WTC11 (cell line): ENCODE data around the gene LYPD3. TPM values are rescaled to one million over a fixed set of nuclear protein-coding genes. Genes with fewer than 3 reads are reported as not detected.

Experiments used
- ATAC-seq: fragments of 200-7000 bp; cut with Tn5 transposase; 2 replicates; pipeline ENCODE4 v1.10.0; 2021; ENCODE audit warnings: mild to moderate bottlenecking, moderate library complexity
- CTCF ChIA-PET: fragments of 300-600 bp; sonication (Branson Sonifier 250); formaldehyde crosslinking; loops from one replicate; lab custom pipeline; 2021; ENCODE audit warnings: antibody characterized with exemption; lab: Charles Lee
- POLR2A ChIA-PET: fragments of 350-600 bp; sonication (Branson Sonifier 250); formaldehyde crosslinking; loops from one replicate; lab custom pipeline; 2021; ENCODE audit warnings: antibody characterized with exemption; lab: Charles Lee
- DNase-seq: peaks from one replicate; pipeline ENCODE4 v3.0.0; 2021; ENCODE audit warnings: low spot score
- H3K27ac Mint-ChIP-seq: 2 replicates; pipeline ENCODE4 v1.8.0; 2021; ENCODE audit warnings: mixed read lengths
- H3K27me3 Mint-ChIP-seq: 2 replicates; pipeline ENCODE4 v1.8.0; 2021; ENCODE audit warnings: low read depth, mild to moderate bottlenecking, moderate library complexity, mixed read lengths
- H3K36me3 Mint-ChIP-seq: 2 replicates; pipeline ENCODE4 v1.8.0; 2021; ENCODE audit warnings: mixed read lengths
- H3K4me1 Mint-ChIP-seq: 2 replicates; pipeline ENCODE4 v1.8.0; 2022; ENCODE audit warnings: mixed read lengths
- H3K4me3 Mint-ChIP-seq: 2 replicates; pipeline ENCODE4 v1.8.0; 2021; ENCODE audit warnings: mild to moderate bottlenecking, moderate library complexity, mixed read lengths
- H3K9me3 Mint-ChIP-seq: 2 replicates; pipeline ENCODE4 v1.8.0; 2021; ENCODE audit warnings: mixed read lengths
- AR ChIP-seq: fragments of 250-450 bp; sonication (Bioruptor Pico); IDR thresholded peaks from 2 replicates; pipeline ENCODE4 v1.9.0; 2021; ENCODE audit warnings: mild to moderate bottlenecking
- ARID4B ChIP-seq: sonication (generic); formaldehyde crosslinking; IDR thresholded peaks from 2 replicates; pipeline ENCODE4 v1.8.0; 2023; ENCODE audit warnings: missing genetic modification reagents, mild to moderate bottlenecking, borderline replicate concordance
- ATF1 ChIP-seq: sonication (generic); formaldehyde crosslinking; IDR thresholded peaks from 2 replicates; pipeline ENCODE4 v1.8.1; 2023; ENCODE audit warnings: mild to moderate bottlenecking, moderate library complexity, missing genetic modification reagents
- ATF3 ChIP-seq: sonication (generic); formaldehyde crosslinking; conservative IDR thresholded peaks from 2 replicates; pipeline ENCODE4 v1.8.1; 2022; ENCODE audit warnings: mild to moderate bottlenecking, missing genetic modification reagents
- CREM ChIP-seq: sonication (generic); formaldehyde crosslinking; IDR thresholded peaks from 2 replicates; pipeline ENCODE4 v1.8.1; 2022; ENCODE audit warnings: mild to moderate bottlenecking, missing genetic modification reagents, moderate library complexity
- ESRRA ChIP-seq: sonication (generic); formaldehyde crosslinking; IDR thresholded peaks from 2 replicates; pipeline ENCODE4 v1.8.1; 2022; ENCODE audit warnings: mild to moderate bottlenecking, missing genetic modification reagents, borderline replicate concordance
- FOXP1 ChIP-seq: sonication (generic); formaldehyde crosslinking; IDR thresholded peaks from 2 replicates; pipeline ENCODE4 v1.8.0; 2022; ENCODE audit warnings: missing genetic modification reagents, mild to moderate bottlenecking, moderate library complexity, borderline replicate concordance
- GTF2I ChIP-seq: fragments of 250-450 bp; sonication (Bioruptor Pico); conservative IDR thresholded peaks from 2 replicates; pipeline ENCODE4 v1.4.0; 2021; ENCODE audit warnings: mild to moderate bottlenecking
- IRF2 ChIP-seq: sonication (generic); formaldehyde crosslinking; IDR thresholded peaks from 2 replicates; pipeline ENCODE4 v1.8.0; 2022; ENCODE audit warnings: low read depth, missing genetic modification reagents, borderline replicate concordance
- KAT7 ChIP-seq: sonication (generic); formaldehyde crosslinking; IDR thresholded peaks from 2 replicates; pipeline ENCODE4 v1.8.1; 2023; ENCODE audit warnings: missing genetic modification reagents, mild to moderate bottlenecking, borderline replicate concordance
- MAX ChIP-seq: sonication (generic); formaldehyde crosslinking; IDR thresholded peaks from 2 replicates; pipeline ENCODE4 v1.8.0; 2022; ENCODE audit warnings: mild to moderate bottlenecking, missing genetic modification reagents
- PRRX2 ChIP-seq: fragments of 250-450 bp; sonication (Bioruptor Pico); IDR thresholded peaks from 2 replicates; pipeline ENCODE4 v1.8.0; 2021; ENCODE audit warnings: mild to moderate bottlenecking
- SMAD3 ChIP-seq: sonication (generic); formaldehyde crosslinking; IDR thresholded peaks from 2 replicates; pipeline ENCODE4 v1.8.0; 2022; ENCODE audit warnings: missing genetic modification reagents, mild to moderate bottlenecking, borderline replicate concordance
- SOX15 ChIP-seq: fragments of 250-450 bp; sonication (Bioruptor Pico); IDR thresholded peaks from 2 replicates; pipeline ENCODE4 v1.9.0; 2021; ENCODE audit warnings: mild to moderate bottlenecking
- STAT6 ChIP-seq: sonication (generic); formaldehyde crosslinking; conservative IDR thresholded peaks from 2 replicates; pipeline ENCODE4 v1.8.1; 2023; ENCODE audit warnings: mild to moderate bottlenecking, low read depth, missing genetic modification reagents, moderate library complexity
- ZBTB21 ChIP-seq: sonication (generic); formaldehyde crosslinking; IDR thresholded peaks from 2 replicates; pipeline ENCODE4 v1.8.1; 2023; ENCODE audit warnings: mild to moderate bottlenecking, missing genetic modification reagents, borderline replicate concordance
- ZNF416 ChIP-seq: fragments of 250-450 bp; sonication (Bioruptor Pico); IDR thresholded peaks from 2 replicates; pipeline ENCODE4 v1.9.0; 2021; ENCODE audit warnings: mild to moderate bottlenecking, inconsistent platforms
- total RNA-seq: library from RNA; stranded (reverse); gene quantifications from 3 replicates; pipeline ENCODE4 v1.2.3, GENCODE V29; 2021
- TF ChIP-seq, protein P1 (sequence below): sonication (generic); formaldehyde crosslinking; IDR thresholded peaks from 2 replicates; pipeline ENCODE4 v1.8.0; 2022; ENCODE audit warnings: mild to moderate bottlenecking, missing genetic modification reagents
- TF ChIP-seq, protein P2 (sequence below): sonication (generic); formaldehyde crosslinking; IDR thresholded peaks from 2 replicates; pipeline ENCODE4 v1.8.1; 2022; ENCODE audit warnings: mild to moderate bottlenecking, moderate library complexity, missing genetic modification reagents
- TF ChIP-seq, protein P3 (sequence below): sonication (generic); formaldehyde crosslinking; IDR thresholded peaks from 2 replicates; pipeline ENCODE4 v1.8.1; 2022; ENCODE audit warnings: mild to moderate bottlenecking, missing genetic modification reagents, moderate library complexity, borderline replicate concordance

The LYPD3 gene
- total RNA-seq, 1 experiment from 2014 or later: 3.8 TPM

- TF ChIP-seq ARID4B (no peak), STAT6 (no peak), KAT7 (CRISPR knock-in tag) (no peak), SOX15 (no peak), ZNF416 (no peak), IRF2 (no peak)
- TF ChIP-seq, all 79 proteins: peak for 0
These were observed 11.2 kb upstream of the LYPD3 start (continued) for GRCh38 chr19:43476606-43477005.

DNA sequence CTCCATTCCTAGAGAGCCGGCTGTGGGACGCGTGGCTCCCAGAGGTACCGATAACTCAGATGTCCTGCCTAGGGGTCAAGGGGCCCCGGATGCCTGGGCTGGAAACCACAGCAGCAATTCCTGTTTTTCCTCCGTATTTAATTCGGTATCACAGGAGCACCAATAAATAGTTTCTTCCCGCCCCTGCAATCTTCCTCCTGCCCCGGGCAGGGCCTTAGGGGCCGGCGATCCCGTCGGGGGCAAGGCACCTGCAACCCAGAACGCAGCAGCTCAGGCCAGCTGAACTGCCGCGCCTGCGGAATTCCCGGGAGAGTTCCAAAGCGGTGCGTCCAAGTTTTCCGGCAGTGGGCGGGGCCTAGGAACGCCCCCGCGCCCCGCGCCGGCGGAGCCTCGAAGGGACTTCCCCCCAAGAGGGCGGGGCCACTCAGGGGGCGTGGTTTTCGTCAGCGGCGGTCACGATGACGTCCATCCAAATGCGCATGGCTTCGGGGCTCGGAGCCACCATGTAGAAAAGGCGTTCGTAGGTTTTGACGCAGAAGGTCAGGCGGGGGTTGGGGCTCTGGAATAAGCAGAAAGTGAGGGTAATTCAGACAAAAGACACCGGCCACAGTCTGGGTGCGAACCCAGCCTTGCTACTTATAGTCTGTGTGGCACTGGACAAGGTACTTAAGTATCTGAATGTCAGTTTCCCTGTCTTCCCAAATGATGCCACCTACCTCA, 9.7 kb upstream of the LYPD3 start:
- ATAC-seq: peak; percentile 95
- no peaks in the 10 kb centered on the region for H3K9me3 Mint-ChIP-seq
- CTCF ChIA-PET: interaction anchor here (0.5 to 2.6 kb wide), 6 partner anchors 19 to 60 kb away, joined by 3 to 14 read pairs (median 4); no protein-coding TSS in a partner anchor
- H3K4me3 Mint-ChIP-seq: peak overlapping the region; percentile 68
- peak; percentile 99 for DNase-seq
- POLR2A ChIA-PET: interaction anchor here (0.7 kb wide), 1 partner anchor 9 kb away, joined by 3 read pairs; no protein-coding TSS in a partner anchor
- H3K27me3 Mint-ChIP-seq: peaks cover 43% of the 10 kb centered on the region
- peak overlapping the region; percentile 89 for H3K27ac Mint-ChIP-seq
- peaks cover 3% of the 10 kb centered on the region; the same call in 1 of the 2 replicates for H3K4me1 Mint-ChIP-seq
- no peaks in the 10 kb centered on the region for H3K36me3 Mint-ChIP-seq
- peak; percentile 92 for TF ChIP-seq ZBTB21
- no peak for TF ChIP-seq SMAD3 (CRISPR knock-in tag)
- no peak for TF ChIP-seq GTF2I (CRISPR knock-in tag)
- TF ChIP-seq PRRX2 (CRISPR knock-in tag): no peak
- TF ChIP-seq FOXP1 (CRISPR knock-in tag): no peak
- no peak for TF ChIP-seq ATF3
- peak; percentile 66; the same call in 1 of the 2 replicates for TF ChIP-seq CREM (CRISPR knock-in tag)
- peak; percentile 91 for TF ChIP-seq MAX (CRISPR knock-in tag)
- TF ChIP-seq ATF1 (CRISPR knock-in tag): no peak
- TF ChIP-seq, protein P1, sequence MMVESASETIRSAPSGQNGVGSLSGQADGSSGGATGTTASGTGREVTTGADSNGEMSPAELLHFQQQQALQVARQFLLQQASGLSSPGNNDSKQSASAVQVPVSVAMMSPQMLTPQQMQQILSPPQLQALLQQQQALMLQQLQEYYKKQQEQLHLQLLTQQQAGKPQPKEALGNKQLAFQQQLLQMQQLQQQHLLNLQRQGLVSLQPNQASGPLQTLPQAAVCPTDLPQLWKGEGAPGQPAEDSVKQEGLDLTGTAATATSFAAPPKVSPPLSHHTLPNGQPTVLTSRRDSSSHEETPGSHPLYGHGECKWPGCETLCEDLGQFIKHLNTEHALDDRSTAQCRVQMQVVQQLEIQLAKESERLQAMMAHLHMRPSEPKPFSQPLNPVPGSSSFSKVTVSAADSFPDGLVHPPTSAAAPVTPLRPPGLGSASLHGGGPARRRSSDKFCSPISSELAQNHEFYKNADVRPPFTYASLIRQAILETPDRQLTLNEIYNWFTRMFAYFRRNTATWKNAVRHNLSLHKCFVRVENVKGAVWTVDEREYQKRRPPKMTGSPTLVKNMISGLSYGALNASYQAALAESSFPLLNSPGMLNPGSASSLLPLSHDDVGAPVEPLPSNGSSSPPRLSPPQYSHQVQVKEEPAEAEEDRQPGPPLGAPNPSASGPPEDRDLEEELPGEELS (CRISPR knock-in tag): no peak
- TF ChIP-seq, protein P2, sequence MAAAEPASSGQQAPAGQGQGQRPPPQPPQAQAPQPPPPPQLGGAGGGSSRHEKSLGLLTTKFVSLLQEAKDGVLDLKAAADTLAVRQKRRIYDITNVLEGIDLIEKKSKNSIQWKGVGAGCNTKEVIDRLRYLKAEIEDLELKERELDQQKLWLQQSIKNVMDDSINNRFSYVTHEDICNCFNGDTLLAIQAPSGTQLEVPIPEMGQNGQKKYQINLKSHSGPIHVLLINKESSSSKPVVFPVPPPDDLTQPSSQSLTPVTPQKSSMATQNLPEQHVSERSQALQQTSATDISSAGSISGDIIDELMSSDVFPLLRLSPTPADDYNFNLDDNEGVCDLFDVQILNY: peak; percentile 81
- no peak for TF ChIP-seq IRF2
- TF ChIP-seq, protein P3, sequence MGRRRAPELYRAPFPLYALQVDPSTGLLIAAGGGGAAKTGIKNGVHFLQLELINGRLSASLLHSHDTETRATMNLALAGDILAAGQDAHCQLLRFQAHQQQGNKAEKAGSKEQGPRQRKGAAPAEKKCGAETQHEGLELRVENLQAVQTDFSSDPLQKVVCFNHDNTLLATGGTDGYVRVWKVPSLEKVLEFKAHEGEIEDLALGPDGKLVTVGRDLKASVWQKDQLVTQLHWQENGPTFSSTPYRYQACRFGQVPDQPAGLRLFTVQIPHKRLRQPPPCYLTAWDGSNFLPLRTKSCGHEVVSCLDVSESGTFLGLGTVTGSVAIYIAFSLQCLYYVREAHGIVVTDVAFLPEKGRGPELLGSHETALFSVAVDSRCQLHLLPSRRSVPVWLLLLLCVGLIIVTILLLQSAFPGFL (CRISPR knock-in tag): no peak
- no peak for TF ChIP-seq AR (CRISPR knock-in tag)
- no peak for TF ChIP-seq ESRRA (CRISPR knock-in tag)
